Epithelial cell of proximal tubule (primary cell): ENCODE data around the gene FCRL6. TPM values are rescaled to one million over a fixed set of nuclear protein-coding genes. Genes with fewer than 3 reads are reported as not detected.
A peak's percentile ranks its signal among the peaks of the same experiment; 100 is the strongest.

Experiments used
- DNase-seq: peaks from one replicate; pipeline ENCODE4 v3.0.0-alpha.2; 2011; ENCODE audit warnings: low read depth
- H3K4me3 ChIP-seq: 2 replicates; pipeline ENCODE4 v1.5.1; 2011; ENCODE audit warnings: low read depth, mild to moderate bottlenecking, low read length
- CTCF ChIP-seq: conservative IDR thresholded peaks from 2 replicates; pipeline ENCODE4 v1.5.1; 2012; ENCODE audit warnings: low read depth, mild to moderate bottlenecking, low read length
- total RNA-seq: library from RNA; depleted of rRNA; stranded (reverse); fragments of >200 nt; gene quantifications from 2 replicates; pipeline ENCODE4 v1.2.3, GENCODE V29; 2015

Gene FCRL6
- total RNA-seq, 1 donor from 2014 or later: not detected

- no peak overlapping the region for H3K4me3 ChIP-seq
- no peak for DNase-seq
Observed at GRCh38 chr1:159817276-159818041, 15.3 kb downstream of the FCRL6 start.

GRCh38 chr1:159821171-159821867 is 19.2 kb downstream of the FCRL6 start:
- DNase-seq: no peak
- TF ChIP-seq CTCF: peak; percentile 73
- no peak overlapping the region for H3K4me3 ChIP-seq

More at GRCh38 chr1:159817276-159818041, 15.3 kb downstream of the FCRL6 start:
- no peak for TF ChIP-seq CTCF

GRCh38 chr1:159823406-159823805 is 21.2 kb downstream of the FCRL6 start:
- H3K4me3 ChIP-seq: no peak overlapping the region
- no peak for DNase-seq

GRCh38 chr1:159825564-159825963 is 23.4 kb downstream of the FCRL6 start:
- TF ChIP-seq CTCF: no peak
- no peak overlapping the region for H3K4me3 ChIP-seq
- no peak for DNase-seq

More at GRCh38 chr1:159823406-159823805, 21.2 kb downstream of the FCRL6 start:
- TF ChIP-seq CTCF: no peak

- no peak for DNase-seq
- TF ChIP-seq CTCF: no peak
- no peak within 1 kb of the TSS for H3K4me3 ChIP-seq
Observed at GRCh38 chr1:159826441-159827101, 24.4 kb downstream of the FCRL6 start, which contains the start of gene SLAMF8. Gene SLAMF8, plus strand, starts transcription at chr1:159826873. Its CDS starts 26 bp downstream, at chr1:159826899.

- no peak overlapping the region for H3K4me3 ChIP-seq
- no peak for TF ChIP-seq CTCF
- DNase-seq: no peak
Observed at GRCh38 chr1:159827102-159827490, 24.9 kb downstream of the FCRL6 start.
